Sciatic nerve (tissue), 2 donors: Measurements from ENCODE around the gene GK. TPM values are rescaled to one million over a fixed set of nuclear protein-coding genes. Genes with fewer than 3 reads are reported as not detected.
A peak's percentile ranks its signal among the peaks of the same experiment; 100 is the strongest.
"Not testable (repeated sequence)": the region's sequence is repeated elsewhere in the genome, so short reads cannot be mapped to it uniquely, and the experiment has no call there.

Experiments used
- ATAC-seq: fragments of 200-7000 bp; cut with Tn5 transposase; one replicate; pipeline ENCODE4 v1.9.1; 2020; ENCODE audit warnings: mild to moderate bottlenecking, moderate library complexity
- DNase-seq: peaks from one replicate; pipeline ENCODE4 v3.0.0-alpha.2; 2020; ENCODE audit warnings: low spot score
- intact Hi-C: fragments of 100-400 bp; cut with DNase I; formaldehyde crosslinking; loops from one replicate; pipeline ENCODE4 v1.14.2; 2022
- total RNA-seq: library from RNA; stranded (reverse); fragmentation: NEBNext Ultra II Directional; extraction: Animal tissue kit (Norgen Biotek cat#: 25700); gene quantifications from one replicate; pipeline ENCODE4 v1.2.1, GENCODE V29; 2021
- donor health status: DM: no; HTN: no; CAD: no.
- donor health status: DM: no; HTN: no; CAD: no.

The GK gene
- total RNA-seq, 1 donor from 2014 or later, result 20.3 TPM

DNA sequence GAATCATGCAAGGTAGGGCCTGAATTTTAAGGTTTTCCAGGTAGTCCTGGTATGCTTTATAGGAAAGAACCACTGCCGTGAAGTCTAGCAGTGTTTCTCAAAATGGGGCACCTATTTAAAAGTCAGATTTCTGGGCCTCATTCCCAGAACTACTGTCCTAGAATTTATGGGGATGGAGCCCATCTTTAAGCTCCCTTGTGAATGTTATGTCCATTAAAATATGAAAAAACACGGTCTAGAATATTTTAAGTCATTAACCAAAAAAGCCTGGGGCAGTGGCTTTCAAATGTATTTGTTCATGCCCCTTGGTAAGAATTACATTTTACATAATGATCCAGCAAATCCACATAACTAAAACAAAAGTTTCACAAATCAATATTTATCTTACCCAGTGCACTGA lies 35.4 kb downstream of the GK start:
- DNase-seq (no peak), ATAC-seq (no peak)
- intact Hi-C loops, result no loop called here

DNA sequence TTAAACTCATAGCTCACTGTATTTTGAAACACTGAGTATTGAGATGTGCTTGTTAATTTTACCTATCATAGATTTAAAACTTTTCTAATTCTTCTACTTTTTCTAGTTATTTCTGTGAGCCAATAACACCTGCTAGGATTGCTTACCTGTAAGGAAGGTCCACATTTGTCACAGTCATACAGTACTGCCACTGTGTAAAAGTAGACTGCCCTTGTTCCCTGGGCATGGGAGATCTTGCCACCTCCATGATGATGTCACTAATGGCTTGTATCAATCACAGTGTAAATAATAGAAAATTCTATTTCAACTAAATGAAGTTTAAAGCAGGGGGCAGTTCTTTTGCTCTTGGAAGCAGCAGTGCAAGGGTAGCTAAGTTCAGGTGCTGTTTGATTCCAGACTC lies 35.9 kb downstream of the GK start:
- intact Hi-C loops, result no loop called here
- no peak for DNase-seq
- ATAC-seq, result no peak

DNA sequence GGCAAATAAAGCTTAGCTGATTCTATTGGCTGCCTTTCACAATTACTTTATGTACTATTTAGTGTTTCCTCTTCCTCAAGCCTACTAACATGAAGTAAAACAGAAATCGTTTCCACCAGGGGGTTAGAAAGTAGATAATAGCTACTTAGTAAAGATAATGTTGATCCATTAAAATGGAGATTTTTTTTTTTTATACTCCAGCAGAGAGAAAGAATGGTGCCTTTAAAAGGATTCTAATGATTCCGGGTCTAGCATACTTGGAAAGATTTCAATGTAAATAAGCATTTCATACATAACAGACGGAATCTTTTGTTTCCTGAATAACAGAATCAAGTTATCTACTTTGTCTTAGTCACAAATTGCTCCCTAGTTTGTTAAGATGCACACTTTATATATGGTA lies 37.1 kb downstream of the GK start:
- intact Hi-C loops, result no loop called here
- ATAC-seq (no peak), DNase-seq (no peak)

DNA sequence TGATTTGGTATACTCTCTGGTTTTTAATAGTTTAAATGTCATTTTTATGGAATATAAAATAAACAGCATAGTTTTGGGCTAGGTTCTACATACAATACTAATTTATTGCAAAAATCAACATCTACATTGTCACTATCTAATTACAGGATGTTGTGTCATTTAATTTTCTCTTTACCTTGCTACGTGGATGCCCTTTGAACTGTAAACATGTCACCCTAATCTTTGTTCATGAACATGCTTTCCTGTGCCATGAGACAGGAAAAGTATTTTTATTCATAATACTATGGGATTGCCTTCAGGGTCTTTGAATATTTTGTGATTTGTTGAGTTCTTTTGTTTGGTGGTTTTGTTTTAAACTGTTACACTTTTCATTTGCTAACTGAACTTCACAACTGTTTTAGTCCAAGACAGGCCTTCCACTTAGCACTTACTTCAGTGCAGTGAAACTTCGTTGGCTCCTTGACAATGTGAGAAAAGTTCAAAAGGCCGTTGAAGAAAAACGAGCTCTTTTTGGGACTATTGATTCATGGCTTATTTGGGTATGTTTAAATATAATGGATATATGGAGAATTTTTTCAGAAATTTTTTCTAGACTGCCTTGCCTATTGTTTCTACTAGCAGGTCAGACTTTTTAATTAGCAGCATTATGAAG lies 40.9 kb downstream of the GK start:
- ATAC-seq, result no peak
- intact Hi-C loops, result no loop called here
- DNase-seq, result no peak

DNA sequence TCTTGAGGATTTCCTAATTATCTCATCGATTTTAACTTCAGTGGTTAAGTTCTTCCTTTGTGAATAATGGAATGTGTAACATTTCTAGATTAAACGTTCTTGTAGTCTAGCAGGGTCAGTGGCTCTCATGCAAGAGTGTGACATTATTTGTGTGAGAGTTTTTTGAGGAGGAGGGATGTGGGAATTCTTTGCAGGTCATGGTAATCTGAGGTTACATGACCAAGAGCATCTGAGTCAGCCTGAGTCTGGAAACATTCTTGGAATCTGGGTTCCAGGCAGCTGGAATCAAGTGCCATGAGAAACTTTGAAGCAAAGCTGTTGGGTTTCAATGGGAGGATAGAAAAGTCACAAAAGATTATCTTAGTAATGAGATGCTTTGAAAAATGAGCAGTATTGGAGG lies 49.5 kb downstream of the GK start:
- DNase-seq (no peak), ATAC-seq (no peak)
- intact Hi-C loops, result no loop called here

DNA sequence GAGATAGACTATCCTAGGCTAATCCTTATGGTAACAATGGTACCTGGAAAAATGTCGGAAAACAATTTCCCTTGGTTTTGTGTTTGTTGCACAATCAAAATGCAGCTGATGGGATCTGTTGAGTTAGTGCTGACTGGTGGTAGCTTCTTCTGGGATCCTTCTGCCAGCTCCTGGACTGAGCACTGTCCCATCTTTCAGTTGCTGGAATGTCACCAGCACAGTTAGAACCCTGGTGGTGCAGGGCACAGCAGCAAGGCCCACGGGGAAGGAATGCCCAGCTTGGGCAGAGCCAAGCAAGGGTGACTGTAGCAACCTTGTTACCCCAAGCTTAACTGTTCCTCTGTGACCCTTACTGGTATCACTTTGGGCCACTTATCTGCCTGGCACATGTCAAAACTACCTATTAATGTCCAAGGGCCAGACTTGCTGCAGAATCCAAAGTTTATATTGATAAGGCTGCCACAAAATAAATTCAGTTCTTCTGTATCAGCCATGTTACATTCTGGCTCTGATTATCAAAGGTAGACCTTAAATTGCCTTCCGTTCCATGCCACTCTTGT lies 53.1 kb downstream of the GK start:
- DNase-seq (no peak), ATAC-seq (no peak)
- intact Hi-C loops, result no loop called here

DNA sequence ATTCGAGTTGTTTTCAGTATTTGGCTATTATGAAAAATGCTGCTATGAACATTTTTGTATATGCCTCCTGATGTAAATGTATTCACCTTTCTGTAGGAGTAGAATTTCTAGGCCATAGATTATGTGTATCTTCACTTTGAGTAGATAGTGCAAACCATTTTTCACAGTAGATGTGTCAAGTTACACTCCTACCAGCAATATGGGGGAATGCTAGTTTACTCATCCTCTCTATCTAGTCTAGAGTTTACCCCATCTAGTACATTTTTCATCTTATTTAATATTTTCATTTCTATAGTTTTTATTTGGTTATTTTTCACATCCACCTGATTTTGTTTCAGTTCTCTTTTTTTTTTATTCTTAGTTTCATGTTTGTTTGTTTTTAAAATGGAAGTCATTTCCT lies 59.0 kb downstream of the GK start:
- no peak for ATAC-seq
- no peak for DNase-seq
- intact Hi-C loops, result loop anchor here (10.0 kb wide), 1 partner anchor 147 kb away; no protein-coding TSS in a partner anchor

DNA sequence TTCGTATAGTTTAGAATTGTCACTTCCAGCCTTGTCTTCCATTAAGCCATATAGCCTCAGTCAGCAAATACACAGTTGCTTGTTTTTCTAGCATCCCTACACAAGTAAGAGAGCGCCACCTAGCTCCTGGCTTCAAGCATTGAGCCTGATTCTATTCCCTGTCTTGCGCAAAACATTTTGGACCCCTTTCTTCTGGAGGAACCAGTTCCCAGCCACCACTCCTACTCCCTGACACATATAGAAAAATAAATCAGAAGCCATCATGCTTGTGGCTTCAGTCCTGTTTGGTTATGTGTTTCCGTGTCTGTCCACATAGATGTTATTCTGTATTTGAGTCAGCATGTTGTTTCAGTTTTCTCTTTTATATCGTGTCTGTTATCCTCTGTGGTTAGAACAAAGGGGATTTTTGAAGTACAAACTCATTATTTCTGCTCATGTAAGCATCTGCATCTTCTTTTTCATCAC lies 59.9 kb downstream of the GK start:
- intact Hi-C loops, result loop anchor here (1.0 to 10.0 kb wide), 2 partner anchors 28 to 148 kb away; no protein-coding TSS in a partner anchor
- DNase-seq (peak; percentile 63), ATAC-seq (peak; percentile 65)

DNA sequence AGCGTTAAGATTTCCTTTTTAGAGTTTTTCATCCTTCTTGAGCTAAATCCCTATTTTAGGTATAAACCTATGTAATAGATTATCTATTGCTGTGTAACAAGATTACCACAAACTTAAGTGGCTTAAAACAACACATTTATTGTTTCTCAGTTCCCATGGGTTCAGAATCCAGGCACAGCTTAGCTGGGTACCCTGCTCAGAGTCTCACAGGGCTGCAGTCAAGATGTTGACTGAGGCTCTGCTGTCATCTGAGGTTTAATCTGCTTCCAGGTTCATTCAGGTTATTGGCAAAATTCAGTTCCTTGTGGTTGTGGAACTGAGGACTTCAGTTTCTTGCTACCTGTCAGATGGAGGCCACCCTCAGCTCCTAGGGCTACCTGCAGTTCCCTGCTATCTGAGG lies 60.9 kb downstream of the GK start:
- intact Hi-C loops, result loop anchor here (10.0 kb wide), 1 partner anchor 149 kb away; no protein-coding TSS in a partner anchor
- DNase-seq (no peak), ATAC-seq (no peak)

DNA sequence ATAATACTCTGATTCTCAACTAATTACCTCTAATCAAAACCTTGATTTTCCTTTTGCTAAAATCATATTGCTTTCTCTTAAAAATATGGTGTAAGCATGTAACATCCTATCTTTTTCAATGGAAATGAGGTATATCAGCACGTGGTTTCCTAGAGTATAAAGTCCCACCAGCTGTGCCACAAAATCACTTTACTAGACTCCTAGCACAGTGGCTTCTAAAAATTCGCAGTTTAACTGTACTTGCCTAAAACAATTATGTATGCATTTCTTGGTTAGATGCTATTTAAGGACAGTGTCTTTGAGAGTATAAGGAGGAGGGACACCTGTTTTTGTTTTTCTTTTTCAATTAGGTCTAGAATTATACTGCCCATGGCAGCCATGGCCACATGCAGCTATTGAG lies 62.8 kb downstream of the GK start:
- intact Hi-C loops, result loop anchor here (10.0 kb wide), 1 partner anchor 151 kb away; no protein-coding TSS in a partner anchor

DNA sequence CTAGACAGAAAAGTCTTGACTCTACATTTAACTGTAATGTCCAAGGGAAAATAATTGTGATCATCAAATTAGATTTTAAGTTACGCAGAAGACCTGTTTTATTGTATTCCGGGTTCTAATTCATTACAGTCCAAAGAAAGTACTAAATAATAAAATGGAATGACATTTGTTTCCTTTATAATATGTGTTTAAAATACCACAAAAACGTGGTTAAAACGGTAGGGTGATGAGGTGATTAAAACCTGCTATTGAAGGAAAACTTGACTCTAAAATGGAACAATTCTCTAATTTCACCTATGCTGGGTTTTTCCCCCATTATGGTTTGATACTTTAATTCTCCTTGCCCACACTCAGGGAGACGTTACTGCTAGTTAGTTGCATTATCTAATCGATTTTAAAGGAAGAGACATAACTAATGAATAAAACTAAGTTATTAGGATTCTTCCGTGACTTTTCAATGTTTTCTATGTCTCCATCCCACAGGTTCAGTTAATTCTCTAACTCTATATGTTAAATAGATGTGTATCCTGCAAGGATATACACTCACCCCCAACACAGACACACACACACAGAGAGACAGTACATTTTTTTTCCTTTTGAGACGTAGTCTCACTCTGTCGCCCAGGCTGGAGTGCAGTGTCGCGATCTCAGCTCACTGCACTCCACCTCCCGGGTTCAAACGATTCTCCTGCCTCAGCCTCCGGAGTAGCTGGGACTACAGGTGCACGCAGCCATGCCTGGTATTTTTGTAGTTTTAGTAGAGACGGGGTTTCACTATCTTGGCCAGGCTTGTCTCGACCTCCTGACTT lies 80.8 kb downstream of the GK start:
- ATAC-seq (no peak), DNase-seq (no peak)
- intact Hi-C loops, result no loop called here

More for the DNA sequence above, 62.8 kb downstream of the GK start:
- DNase-seq, result no peak
- ATAC-seq, result no peak

DNA sequence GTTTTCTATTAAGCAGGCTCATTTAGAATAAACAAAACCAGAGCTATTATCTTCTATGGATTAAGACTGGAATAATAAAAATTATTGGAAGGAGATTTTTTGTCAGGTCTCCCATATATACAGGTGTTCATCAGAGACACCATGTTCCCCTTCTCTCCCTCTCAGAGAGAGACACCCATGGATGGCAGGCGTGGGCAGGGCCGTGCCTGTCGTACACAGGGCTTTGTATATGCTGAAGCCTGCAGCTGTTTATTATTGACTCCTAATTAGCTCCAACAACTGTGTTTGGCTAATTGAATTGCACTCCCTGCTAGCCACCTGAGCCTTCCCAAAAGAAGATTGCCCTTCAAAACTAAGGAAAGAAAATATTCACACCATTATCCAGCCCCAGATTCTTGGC lies 81.6 kb downstream of the GK start:
- no peak for DNase-seq
- no peak for ATAC-seq
- intact Hi-C loops, result no loop called here

DNA sequence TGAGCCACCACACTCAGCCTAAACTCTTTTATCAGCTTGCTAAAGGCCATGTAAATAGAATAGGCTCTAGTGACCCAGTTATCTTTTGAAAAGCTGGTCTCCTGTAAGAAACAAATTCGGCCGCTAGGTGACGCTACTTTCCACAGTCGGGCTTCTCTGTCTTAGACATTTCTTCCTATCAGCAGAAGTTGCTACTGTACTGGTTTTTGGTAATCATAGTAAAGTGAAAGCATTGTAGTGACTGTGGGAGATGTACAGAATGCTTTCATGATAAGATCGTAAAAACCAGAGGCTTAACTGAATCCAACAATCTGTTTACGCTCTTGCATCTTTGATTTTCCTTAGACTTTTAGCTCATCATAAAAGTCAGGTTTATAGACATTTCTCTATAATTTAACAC lies 82.6 kb downstream of the GK start:
- DNase-seq (peak; percentile 79), ATAC-seq (no peak)
- intact Hi-C loops, result no loop called here

DNA sequence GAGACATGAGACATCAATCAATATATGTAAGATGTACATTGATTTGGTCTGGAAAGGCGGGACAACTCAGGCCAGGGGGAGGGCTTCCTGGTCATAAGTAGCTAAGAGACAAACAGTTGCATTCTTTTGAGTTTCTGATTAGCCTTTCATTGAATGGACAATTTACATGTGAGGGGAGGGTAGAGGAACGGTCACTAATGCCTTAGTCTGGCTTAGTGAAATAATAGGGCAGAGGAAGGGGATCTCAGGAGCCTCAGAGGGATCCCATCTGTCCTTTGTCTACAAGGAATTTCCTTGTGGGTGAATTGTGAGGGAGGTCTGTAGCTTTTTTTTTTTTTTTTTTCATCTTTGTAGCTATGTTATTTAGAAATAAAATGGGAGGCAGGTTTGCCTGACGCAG lies 88.3 kb downstream of the GK start:
- intact Hi-C loops, result loop anchor here (1.0 kb wide), 1 partner anchor 28 kb away; no protein-coding TSS in a partner anchor
- DNase-seq (no peak), ATAC-seq (no peak)

DNA sequence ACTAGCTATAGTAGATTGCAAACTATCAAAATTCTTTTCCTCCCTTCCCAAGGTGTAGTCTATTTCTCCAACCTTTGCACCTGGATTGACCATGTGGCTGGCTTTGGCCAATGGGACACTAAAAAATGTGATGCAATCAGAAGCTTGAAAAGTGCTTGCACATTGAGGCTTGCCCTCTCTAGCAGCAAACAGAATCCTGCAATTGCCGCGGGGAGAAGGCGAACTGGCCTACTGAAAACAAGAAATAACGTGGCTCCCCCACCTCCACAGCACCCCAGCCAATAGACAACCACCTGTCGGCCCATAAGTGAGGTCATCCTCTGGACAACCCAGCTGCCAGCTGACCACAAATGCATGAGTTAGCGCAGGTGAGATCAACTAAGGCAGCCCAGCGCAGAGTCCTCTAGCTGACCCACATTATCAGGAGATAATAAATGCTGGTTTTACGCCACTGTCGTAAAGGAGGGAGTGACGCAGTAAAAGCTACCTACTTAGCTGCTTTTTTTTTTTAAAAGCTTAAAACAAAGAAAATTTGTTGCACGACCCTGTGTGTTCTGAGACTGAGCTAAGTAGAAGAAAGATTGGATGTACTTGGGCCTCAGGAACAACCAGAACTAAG lies 95.2 kb downstream of the GK start:
- no peak for DNase-seq
- intact Hi-C loops, result no loop called here
- ATAC-seq, result no peak

DNA sequence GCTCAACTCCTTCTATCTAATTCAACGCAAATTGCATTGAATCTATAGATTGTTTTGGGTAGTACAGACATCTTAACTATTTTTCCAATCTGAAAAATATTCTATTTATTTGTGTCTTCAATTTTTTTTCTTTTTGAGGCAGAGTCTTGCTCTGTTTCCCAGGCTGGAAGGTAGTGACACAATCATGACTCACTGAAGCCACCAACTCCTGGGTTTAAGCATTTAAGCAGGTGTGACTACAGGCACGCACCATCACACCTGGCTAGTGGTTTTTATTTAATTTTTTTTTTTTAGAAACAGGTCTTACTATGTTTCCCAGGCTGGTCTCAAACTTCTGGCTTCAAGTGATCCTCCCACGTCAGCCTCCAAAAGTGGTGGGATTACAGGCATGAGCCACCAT lies 98.3 kb downstream of the GK start:
- intact Hi-C loops, result no loop called here
- ATAC-seq, result no peak

DNA sequence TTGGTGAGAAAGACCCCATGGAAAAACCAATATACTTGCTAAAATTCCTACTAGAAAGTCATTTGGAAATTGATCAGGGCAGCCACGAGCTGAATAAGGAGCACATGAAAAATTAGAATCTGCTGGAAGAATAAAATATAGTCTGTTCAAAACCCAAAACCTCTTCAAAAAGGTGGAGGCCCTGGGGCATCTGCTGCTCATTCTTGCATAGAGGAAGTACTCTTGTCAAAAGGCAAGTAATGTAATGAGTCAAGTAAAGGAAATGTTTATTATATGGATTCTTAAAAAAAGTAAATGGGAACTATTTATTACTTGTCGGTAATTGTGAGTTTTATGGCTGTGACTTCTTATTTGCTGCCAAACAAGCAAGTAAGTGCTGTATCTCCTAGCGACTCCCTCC lies 109.5 kb downstream of the GK start:
- ATAC-seq (no peak), DNase-seq (no peak)
- intact Hi-C loops, result no loop called here

More for the DNA sequence above, 98.3 kb downstream of the GK start:
- DNase-seq, result no peak

DNA sequence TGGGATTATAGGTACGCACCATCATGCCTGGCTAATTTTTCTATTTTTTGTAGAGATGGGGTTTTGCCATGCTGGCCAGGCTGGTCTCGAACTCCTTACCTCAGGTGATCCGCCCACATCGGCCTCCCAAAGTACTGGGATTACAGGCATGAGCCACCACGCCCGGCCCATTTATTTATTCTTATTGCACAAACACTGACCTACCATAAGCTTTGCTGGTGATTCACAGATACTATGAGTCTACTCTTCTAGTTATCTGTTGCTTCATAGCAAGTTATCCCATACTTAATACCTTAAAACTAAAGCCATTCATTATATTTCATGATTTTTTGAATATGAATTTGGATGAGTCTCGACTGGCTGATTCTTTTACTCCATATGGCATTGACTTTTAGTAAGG lies 120.5 kb downstream of the GK start:
- DNase-seq, intact Hi-C loops, ATAC-seq: not testable (repeated sequence)

DNA sequence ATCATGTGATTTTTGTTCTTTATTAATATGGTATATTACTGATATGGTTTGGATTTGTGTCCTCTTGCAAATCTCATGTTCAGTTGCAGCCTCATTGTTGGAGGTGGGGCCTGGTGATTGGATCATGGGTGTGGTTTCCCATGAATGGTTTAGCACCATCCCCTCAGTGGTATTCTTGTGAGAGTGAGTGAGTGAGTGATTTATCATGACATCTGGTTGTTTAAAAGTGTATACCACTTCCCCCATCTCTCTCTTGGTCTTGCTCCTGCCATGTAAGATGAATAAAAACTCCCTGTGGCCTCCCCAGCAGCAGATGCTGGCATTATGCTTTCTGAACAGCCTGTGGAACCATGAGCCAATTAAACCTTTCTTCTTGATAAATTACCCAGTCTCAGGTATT lies 124.4 kb downstream of the GK start:
- intact Hi-C loops, result no loop called here
- DNase-seq, result no peak
- no peak for ATAC-seq
